ENCODE measurements around the gene SMARCAL1. TPM values are rescaled to one million over a fixed set of nuclear protein-coding genes. Genes with fewer than 3 reads are reported as not detected.

The SMARCAL1 gene
- total and polyA plus RNA-seq, 2 of the 13 experiments (the other 11 are each of a cell fraction or from before 2014, with no cell fraction given), result 12.7 to 21.3 TPM

DNA sequence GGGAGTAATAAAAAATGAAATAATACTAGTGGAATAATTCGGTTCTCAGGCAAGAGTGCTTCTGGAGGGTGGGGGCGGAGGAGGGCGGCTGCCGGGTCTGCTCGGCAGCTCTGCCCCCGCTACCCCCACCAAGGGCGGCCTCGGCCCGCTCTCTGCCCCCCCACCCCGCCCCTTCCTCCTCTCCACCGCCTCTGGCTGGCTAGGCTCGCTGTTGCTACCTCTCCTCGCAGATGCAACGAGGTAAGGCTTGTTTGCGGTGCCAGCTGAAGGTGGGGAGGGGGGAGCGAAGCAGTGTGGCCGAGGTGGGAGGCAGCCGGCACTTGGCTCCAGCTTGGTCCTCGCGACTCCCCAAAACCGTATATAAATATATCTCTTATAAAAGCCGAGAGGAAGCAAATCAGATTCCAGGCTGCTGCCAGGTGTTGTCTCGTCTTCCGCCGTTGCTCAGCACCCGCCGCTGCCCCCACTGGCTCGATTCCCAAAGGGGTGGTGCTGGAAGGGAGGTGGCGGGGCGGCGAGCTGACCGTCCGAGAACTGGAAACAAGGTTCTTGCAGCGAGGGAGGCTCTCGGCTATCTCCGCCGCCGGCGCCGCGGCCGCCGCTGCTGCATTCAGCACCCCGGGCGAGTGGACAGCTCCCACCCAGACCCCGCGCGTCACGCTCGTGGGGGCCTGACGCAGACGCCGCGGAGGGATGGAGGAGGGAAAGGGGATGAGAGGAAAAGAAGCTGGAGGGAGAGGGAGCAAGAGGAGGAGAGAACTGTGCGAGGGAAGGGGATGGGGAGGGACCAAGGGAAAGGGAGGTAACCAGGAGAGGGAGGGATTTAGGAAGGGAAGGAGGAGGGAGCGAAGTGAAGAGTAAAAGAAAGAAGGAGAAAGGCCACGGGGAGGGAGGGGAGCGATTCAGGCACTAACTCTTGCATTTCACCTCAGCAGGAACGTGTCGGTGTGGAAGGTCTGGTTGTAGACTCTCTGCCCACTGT, 40.3 kb upstream of the SMARCAL1 start, which contains the start of gene MARCHF4 (continued):
- TF ChIP-seq, protein P1, sequence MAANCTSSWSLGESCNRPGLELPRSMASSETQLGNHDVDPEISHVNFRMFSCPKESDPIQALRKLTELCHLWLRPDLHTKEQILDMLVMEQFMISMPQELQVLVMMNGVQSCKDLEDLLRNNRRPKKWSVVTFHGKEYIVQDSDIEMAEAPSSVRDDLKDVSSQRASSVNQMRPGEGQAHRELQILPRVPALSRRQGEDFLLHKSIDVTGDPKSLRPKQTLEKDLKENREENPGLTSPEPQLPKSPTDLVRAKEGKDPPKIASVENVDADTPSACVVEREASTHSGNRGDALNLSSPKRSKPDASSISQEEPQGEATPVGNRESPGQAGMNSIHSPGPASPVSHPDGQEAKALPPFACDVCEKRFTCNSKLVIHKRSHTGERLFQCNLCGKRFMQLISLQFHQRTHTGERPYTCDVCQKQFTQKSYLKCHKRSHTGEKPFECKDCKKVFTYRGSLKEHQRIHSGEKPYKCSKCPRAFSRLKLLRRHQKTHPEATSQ (CRISPR knock-in tag; IDR thresholded peaks at IDR 0.05; ENCODE audit: borderline replicate concordance), result no peak
- TF ChIP-seq ZNF317 (CRISPR knock-in tag; IDR thresholded peaks at IDR 0.05), result peak; percentile 70
- peak; percentile 48; the same call in 1 of the 2 replicates for TF ChIP-seq RFXANK (CRISPR knock-in tag; IDR thresholded peaks at IDR 0.05)
- TF ChIP-seq DNMT1 (CRISPR knock-in tag; IDR thresholded peaks at IDR 0.05), result 0 out of 2 replicates have a peak, but pooled peaks have one; percentile 45
- TF ChIP-seq ZBTB7A (CRISPR knock-in tag; IDR thresholded peaks at IDR 0.05), result peak; percentile 95
- no peak for TF ChIP-seq PAF1 (CRISPR knock-in tag; IDR thresholded peaks at IDR 0.05)
- TF ChIP-seq POLR2G (IDR thresholded peaks at IDR 0.05; ENCODE audit: low read depth, low read length), result no peak
- TF ChIP-seq, protein P2, sequence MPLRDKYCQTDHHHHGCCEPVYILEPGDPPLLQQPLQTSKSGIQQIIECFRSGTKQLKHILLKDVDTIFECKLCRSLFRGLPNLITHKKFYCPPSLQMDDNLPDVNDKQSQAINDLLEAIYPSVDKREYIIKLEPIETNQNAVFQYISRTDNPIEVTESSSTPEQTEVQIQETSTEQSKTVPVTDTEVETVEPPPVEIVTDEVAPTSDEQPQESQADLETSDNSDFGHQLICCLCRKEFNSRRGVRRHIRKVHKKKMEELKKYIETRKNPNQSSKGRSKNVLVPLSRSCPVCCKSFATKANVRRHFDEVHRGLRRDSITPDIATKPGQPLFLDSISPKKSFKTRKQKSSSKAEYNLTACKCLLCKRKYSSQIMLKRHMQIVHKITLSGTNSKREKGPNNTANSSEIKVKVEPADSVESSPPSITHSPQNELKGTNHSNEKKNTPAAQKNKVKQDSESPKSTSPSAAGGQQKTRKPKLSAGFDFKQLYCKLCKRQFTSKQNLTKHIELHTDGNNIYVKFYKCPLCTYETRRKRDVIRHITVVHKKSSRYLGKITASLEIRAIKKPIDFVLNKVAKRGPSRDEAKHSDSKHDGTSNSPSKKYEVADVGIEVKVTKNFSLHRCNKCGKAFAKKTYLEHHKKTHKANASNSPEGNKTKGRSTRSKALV (CRISPR knock-in tag; IDR thresholded peaks at IDR 0.05), result no peak
- TF ChIP-seq ZNF274 (CRISPR knock-in tag; IDR thresholded peaks at IDR 0.05), result peak; percentile 98
- TF ChIP-seq, protein P3, sequence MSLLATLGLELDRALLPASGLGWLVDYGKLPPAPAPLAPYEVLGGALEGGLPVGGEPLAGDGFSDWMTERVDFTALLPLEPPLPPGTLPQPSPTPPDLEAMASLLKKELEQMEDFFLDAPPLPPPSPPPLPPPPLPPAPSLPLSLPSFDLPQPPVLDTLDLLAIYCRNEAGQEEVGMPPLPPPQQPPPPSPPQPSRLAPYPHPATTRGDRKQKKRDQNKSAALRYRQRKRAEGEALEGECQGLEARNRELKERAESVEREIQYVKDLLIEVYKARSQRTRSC (CRISPR knock-in tag; IDR thresholded peaks at IDR 0.05; ENCODE audit: low read depth), result peak; percentile 98
- TF ChIP-seq, protein P4, sequence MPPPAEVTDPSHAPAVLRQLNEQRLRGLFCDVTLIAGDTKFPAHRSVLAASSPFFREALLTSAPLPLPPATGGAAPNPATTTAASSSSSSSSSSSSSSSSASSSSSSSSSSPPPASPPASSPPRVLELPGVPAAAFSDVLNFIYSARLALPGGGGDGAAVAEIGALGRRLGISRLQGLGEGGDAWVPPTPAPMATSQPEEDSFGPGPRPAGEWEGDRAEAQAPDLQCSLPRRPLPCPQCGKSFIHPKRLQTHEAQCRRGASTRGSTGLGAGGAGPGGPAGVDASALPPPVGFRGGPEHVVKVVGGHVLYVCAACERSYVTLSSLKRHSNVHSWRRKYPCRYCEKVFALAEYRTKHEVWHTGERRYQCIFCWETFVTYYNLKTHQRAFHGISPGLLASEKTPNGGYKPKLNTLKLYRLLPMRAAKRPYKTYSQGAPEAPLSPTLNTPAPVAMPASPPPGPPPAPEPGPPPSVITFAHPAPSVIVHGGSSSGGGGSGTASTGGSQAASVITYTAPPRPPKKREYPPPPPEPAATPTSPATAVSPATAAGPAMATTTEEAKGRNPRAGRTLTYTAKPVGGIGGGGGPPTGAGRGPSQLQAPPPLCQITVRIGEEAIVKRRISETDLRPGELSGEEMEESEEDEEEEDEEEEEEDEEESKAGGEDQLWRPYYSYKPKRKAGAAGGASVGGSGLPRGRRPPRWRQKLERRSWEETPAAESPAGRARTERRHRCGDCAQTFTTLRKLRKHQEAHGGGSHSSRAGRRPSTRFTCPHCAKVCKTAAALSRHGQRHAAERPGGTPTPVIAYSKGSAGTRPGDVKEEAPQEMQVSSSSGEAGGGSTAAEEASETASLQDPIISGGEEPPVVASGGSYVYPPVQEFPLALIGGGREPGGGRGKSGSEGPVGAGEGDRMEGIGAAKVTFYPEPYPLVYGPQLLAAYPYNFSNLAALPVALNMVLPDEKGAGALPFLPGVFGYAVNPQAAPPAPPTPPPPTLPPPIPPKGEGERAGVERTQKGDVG (CRISPR knock-in tag; IDR thresholded peaks at IDR 0.05; ENCODE audit: borderline replicate concordance), result no peak
- TF ChIP-seq KDM2A (CRISPR knock-in tag; IDR thresholded peaks at IDR 0.05; ENCODE audit: borderline replicate concordance, low read depth), result peak; percentile 95
- TF ChIP-seq CAMTA2 (CRISPR knock-in tag; IDR thresholded peaks at IDR 0.05; ENCODE audit: borderline replicate concordance), result peak; percentile 79; the same call in 1 of the 2 replicates
- no peak for TF ChIP-seq NFE2L2 (IDR thresholded peaks at IDR 0.05; ENCODE audit: low read length)
- TF ChIP-seq, protein P5, sequence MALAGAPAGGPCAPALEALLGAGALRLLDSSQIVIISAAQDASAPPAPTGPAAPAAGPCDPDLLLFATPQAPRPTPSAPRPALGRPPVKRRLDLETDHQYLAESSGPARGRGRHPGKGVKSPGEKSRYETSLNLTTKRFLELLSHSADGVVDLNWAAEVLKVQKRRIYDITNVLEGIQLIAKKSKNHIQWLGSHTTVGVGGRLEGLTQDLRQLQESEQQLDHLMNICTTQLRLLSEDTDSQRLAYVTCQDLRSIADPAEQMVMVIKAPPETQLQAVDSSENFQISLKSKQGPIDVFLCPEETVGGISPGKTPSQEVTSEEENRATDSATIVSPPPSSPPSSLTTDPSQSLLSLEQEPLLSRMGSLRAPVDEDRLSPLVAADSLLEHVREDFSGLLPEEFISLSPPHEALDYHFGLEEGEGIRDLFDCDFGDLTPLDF (CRISPR knock-in tag; IDR thresholded peaks at IDR 0.05), result no peak
- TF ChIP-seq, protein P6, sequence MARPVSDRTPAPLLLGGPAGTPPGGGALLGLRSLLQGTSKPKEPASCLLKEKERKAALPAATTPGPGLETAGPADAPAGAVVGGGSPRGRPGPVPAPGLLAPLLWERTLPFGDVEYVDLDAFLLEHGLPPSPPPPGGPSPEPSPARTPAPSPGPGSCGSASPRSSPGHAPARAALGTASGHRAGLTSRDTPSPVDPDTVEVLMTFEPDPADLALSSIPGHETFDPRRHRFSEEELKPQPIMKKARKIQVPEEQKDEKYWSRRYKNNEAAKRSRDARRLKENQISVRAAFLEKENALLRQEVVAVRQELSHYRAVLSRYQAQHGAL (CRISPR knock-in tag; IDR thresholded peaks at IDR 0.05; ENCODE audit: not compliant biosample characterization), result peak; percentile 61
